HEK293T (cell line): ENCODE data around the gene FAM240B.

Experiments used
- ARNT ChIP-seq: fragments of 450-650 bp; IDR thresholded peaks from 2 replicates; pipeline ENCODE4 v1.6.1; 2017; ENCODE audit warnings: mild to moderate bottlenecking
- BHLHE40 ChIP-seq: fragments of 450-650 bp; IDR thresholded peaks from 2 replicates; pipeline ENCODE4 v1.6.1; 2016; ENCODE audit warnings: mild to moderate bottlenecking, moderate library complexity, borderline replicate concordance
- CTBP1 ChIP-seq: fragments of 450-650 bp; IDR thresholded peaks from 2 replicates; pipeline ENCODE4 v1.6.1; 2016; ENCODE audit warnings: borderline replicate concordance
- ELF4 ChIP-seq: fragments of 450-650 bp; IDR thresholded peaks from 2 replicates; pipeline ENCODE4 v1.6.1; 2017; ENCODE audit warnings: antibody characterized with exemption
- FOXK2 ChIP-seq: fragments of 450-650 bp; IDR thresholded peaks from 2 replicates; pipeline ENCODE4 v1.6.1; 2016; ENCODE audit warnings: mild to moderate bottlenecking
- FOXM1 ChIP-seq: fragments of 450-650 bp; IDR thresholded peaks from 2 replicates; pipeline ENCODE4 v1.6.1; 2017; ENCODE audit warnings: mild to moderate bottlenecking, borderline replicate concordance
- HDGF ChIP-seq: fragments of 450-650 bp; IDR thresholded peaks from 2 replicates; pipeline ENCODE4 v1.6.1; 2017; ENCODE audit warnings: antibody characterized with exemption, borderline replicate concordance
- L3MBTL2 ChIP-seq: fragments of 450-650 bp; conservative IDR thresholded peaks from 2 replicates; pipeline ENCODE4 v1.6.1; 2016; ENCODE audit warnings: mild to moderate bottlenecking
- LEF1 ChIP-seq: fragments of 450-650 bp; IDR thresholded peaks from 2 replicates; pipeline ENCODE4 v1.6.1; 2017; ENCODE audit warnings: mild to moderate bottlenecking, borderline replicate concordance
- SP1 ChIP-seq: fragments of 450-650 bp; IDR thresholded peaks from 2 replicates; pipeline ENCODE4 v1.6.1; 2017
- SUZ12 ChIP-seq: fragments of 450-650 bp; IDR thresholded peaks from 2 replicates; pipeline ENCODE4 v1.6.1; 2016; ENCODE audit warnings: mild to moderate bottlenecking
- TARDBP ChIP-seq: fragments of 450-650 bp; IDR thresholded peaks from 2 replicates; pipeline ENCODE4 v1.6.1; 2016
- ZNF384 ChIP-seq: fragments of 450-650 bp; IDR thresholded peaks from 2 replicates; pipeline ENCODE4 v1.6.1; 2016
- TF ChIP-seq, protein P1 (sequence below): fragments of 450-650 bp; IDR thresholded peaks from 2 replicates; pipeline ENCODE4 v1.6.1; 2016

DNA sequence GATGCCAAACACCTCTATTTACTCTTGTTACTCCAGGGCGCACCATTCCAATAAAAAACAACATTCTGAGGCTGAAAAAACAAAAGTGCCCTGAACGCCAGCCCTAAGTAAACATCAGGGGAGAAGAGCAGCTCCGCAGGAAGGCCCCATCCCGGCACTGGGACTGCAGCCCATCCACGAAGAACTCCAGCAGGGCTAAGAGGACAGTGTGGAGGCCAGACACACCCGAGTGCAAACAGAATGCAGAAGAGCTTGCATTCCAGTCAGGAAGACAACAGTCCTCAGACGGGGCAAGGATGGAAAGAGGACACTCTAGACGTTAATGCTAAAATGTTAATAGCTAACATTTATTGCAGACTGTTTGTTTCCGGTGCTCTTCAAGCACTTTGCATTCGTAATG, 33.0 kb downstream of the FAM240B start:
- no peak for TF ChIP-seq L3MBTL2
- no peak for TF ChIP-seq ELF4
- TF ChIP-seq SUZ12: no peak
- TF ChIP-seq ARNT: no peak
- TF ChIP-seq HDGF: no peak
- TF ChIP-seq SP1: no peak
- TF ChIP-seq, protein P1, sequence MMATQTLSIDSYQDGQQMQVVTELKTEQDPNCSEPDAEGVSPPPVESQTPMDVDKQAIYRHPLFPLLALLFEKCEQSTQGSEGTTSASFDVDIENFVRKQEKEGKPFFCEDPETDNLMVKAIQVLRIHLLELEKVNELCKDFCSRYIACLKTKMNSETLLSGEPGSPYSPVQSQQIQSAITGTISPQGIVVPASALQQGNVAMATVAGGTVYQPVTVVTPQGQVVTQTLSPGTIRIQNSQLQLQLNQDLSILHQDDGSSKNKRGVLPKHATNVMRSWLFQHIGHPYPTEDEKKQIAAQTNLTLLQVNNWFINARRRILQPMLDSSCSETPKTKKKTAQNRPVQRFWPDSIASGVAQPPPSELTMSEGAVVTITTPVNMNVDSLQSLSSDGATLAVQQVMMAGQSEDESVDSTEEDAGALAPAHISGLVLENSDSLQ: no peak
- TF ChIP-seq FOXK2: no peak
- TF ChIP-seq BHLHE40: no peak
- no peak for TF ChIP-seq TARDBP
- no peak for TF ChIP-seq CTBP1
- no peak for TF ChIP-seq LEF1
- TF ChIP-seq ZNF384: no peak
- no peak for TF ChIP-seq FOXM1
